ENCODE data around the gene PLEKHA8.

- TF ChIP-seq CTCF (conservative IDR thresholded peaks at IDR 0.05) (no peak), EZH2 (IDR thresholded peaks at IDR 0.05; ENCODE audit: low read depth) (no peak)
These were observed 38.5 kb downstream of the PLEKHA8 start for GRCh38 chr7:30066687-30067086.

Measured in PC-9 (cell line).